ENCODE data around the gene DDX10. TPM values are rescaled to one million over a fixed set of nuclear protein-coding genes. Genes with fewer than 3 reads are reported as not detected.

The DDX10 gene
- total and polyA plus RNA-seq, 9 of the 15 experiments (the other 6 are each of a cell fraction or from before 2014, with no cell fraction given) = 33.9 to 94.6 (median 50.7) TPM

DNA sequence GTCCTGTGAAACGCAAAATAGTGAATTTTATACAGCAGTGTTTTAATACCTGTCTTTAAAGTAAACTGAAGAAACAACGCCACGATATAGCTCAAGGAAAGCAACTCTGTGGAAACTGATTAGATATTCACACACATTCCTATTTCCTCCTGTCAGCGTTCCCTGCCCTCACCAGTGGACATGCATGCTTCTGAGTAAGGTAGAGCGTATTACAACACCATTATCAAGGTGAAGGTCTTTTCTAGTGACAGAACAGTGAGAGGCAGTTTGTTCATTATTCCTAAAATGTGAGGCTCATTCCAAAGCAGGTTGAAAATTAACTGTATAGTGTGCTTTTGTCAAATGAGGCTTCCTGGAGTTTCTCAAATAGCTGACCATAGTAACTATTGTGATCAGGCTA lies 153.1 kb downstream of the DDX10 start:
- no peaks in the 10 kb centered on the region for H3K36me3 ChIP-seq (ENCODE audit: control insufficient read depth, insufficient read depth, low read length)
- H3K79me2 ChIP-seq (ENCODE audit: control insufficient read depth, insufficient read depth, low read length) = peaks cover 7% of the 10 kb centered on the region; the same call in 2 of the 3 replicates
- no peak for TF ChIP-seq MTA2 (IDR thresholded peaks at IDR 0.05; ENCODE audit: low read depth)
- no peak overlapping the region for H3K9ac ChIP-seq (ENCODE audit: insufficient read depth in 1 of 2, low read depth in 2 of 2, low read length in 2 of 2)
- H3K9me3 ChIP-seq (replicated peaks; ENCODE audit: control insufficient read depth, insufficient read depth, low read depth, low read length) = no peaks in the 10 kb centered on the region
- no TSS peak for BruUV-seq (replicated peaks)
- ChIA-PET POLR2A (interaction anchor here (0.5 kb wide), 2 partner anchors 39 to 240 kb away, joined by 3 read pairs; no protein-coding TSS in a partner anchor), CTCF (ENCODE audit: low intra/inter-chr PET ratio) (no interaction called here)
- no peak for DNase-seq (ENCODE audit: extremely low read depth in 1 of 4, low spot score in 3 of 4)
- no peaks in the 10 kb centered on the region for H3K27me3 ChIP-seq (ENCODE audit: control insufficient read depth in 2 of 2, insufficient read depth in 2 of 2, low read length in 2 of 2)
- H3K27ac ChIP-seq (ENCODE audit: extremely low read depth, low read depth, low read length) = no peak overlapping the region
- H4K20me1 ChIP-seq (replicated peaks; ENCODE audit: control insufficient read depth, insufficient read depth, low read length) = no peaks in the 10 kb centered on the region
- no peak for ATAC-seq
- no peaks in the 10 kb centered on the region for H3K4me1 ChIP-seq (replicated peaks in 1 of 2; ENCODE audit: control insufficient read depth in 2 of 2, insufficient read depth in 2 of 2, low read length in 2 of 2)
- 84% methylated on average over 5 of the region's 5 CpGs for WGBS (ENCODE audit: insufficient coverage, low coverage, missing lambda C conversion rate)
- in situ Hi-C loops (cut with MboI) = no loop called here
- no peaks in the 10 kb centered on the region for H3K9me1 ChIP-seq (ENCODE audit: control insufficient read depth, insufficient read depth, low read length)
- intact Hi-C loops (cut with micrococcal nuclease) = no loop called here
- no peak overlapping the region for H3K4me2 ChIP-seq (ENCODE audit: insufficient read depth, low read length)
- no peak overlapping the region for H2AFZ ChIP-seq (ENCODE audit: low read depth, low read length)
- no peak overlapping the region for H3K4me3 ChIP-seq
- no peak for FAIRE-seq

DNA sequence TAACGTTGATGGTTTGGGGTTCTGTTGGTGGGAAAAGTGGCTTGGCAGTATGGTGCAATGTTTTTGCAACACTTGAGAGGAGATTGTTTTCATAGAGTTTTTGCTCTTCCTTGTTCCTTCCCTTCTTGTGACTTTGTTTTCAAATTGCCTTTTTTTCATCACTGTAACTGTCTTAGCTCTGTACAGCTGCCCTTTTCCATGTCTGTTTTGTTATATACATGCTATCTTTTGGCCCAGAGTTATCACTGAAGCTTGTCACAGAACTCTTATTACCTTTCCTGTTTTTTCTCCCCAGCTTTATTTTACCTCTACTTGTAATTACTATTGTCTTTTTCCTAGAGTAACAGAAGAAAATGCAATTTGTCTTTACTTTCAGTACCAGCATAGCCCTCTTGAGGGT lies 154.1 kb downstream of the DDX10 start:
- POLR2A ChIA-PET = no interaction called here
- no peak overlapping the region for H3K4me3 ChIP-seq
- no peaks in the 10 kb centered on the region for H3K36me3 ChIP-seq (ENCODE audit: control insufficient read depth, insufficient read depth, low read length)
- H3K79me2 ChIP-seq (ENCODE audit: control insufficient read depth, insufficient read depth, low read length) = peaks cover 5% of the 10 kb centered on the region; the same call in 2 of the 3 replicates
- DNase-seq (ENCODE audit: extremely low read depth in 1 of 4, low spot score in 3 of 4) (no peak), ATAC-seq (no peak), FAIRE-seq (no peak)
- no peak overlapping the region for H3K4me2 ChIP-seq (ENCODE audit: insufficient read depth, low read length)
- no peak for TF ChIP-seq C11orf30 (IDR thresholded peaks at IDR 0.05; ENCODE audit: low read depth)
- TF ChIP-seq ZBTB17 (CRISPR knock-in tag; IDR thresholded peaks at IDR 0.05) = no peak
- CTCF ChIA-PET (ENCODE audit: low intra/inter-chr PET ratio) = no interaction called here
- no peaks in the 10 kb centered on the region for H3K4me1 ChIP-seq (replicated peaks in 1 of 2; ENCODE audit: control insufficient read depth in 2 of 2, insufficient read depth in 2 of 2, low read length in 2 of 2)
- H3K9me1 ChIP-seq (ENCODE audit: control insufficient read depth, insufficient read depth, low read length) = no peaks in the 10 kb centered on the region
- BruUV-seq (replicated peaks) = no TSS peak
- H3K9ac ChIP-seq (ENCODE audit: insufficient read depth in 1 of 2, low read depth in 2 of 2, low read length in 2 of 2) = no peak overlapping the region
- no peak overlapping the region for H3K27ac ChIP-seq (ENCODE audit: extremely low read depth, low read depth, low read length)
- no peaks in the 10 kb centered on the region for H3K27me3 ChIP-seq (ENCODE audit: control insufficient read depth in 2 of 2, insufficient read depth in 2 of 2, low read length in 2 of 2)
- no peak overlapping the region for H2AFZ ChIP-seq (ENCODE audit: low read depth, low read length)
- in situ Hi-C loops (cut with MboI) (no loop called here), intact Hi-C loops (cut with micrococcal nuclease) (no loop called here)
- WGBS (ENCODE audit: insufficient coverage, low coverage, missing lambda C conversion rate) = 86% methylated on average over 1 of the region's 1 CpG
- H4K20me1 ChIP-seq (replicated peaks; ENCODE audit: control insufficient read depth, insufficient read depth, low read length) = no peaks in the 10 kb centered on the region
- H3K9me3 ChIP-seq (replicated peaks; ENCODE audit: control insufficient read depth, insufficient read depth, low read depth, low read length) = no peaks in the 10 kb centered on the region
